PC-9 (cell line): ENCODE data around the gene C11orf21. TPM values are rescaled to one million over a fixed set of nuclear protein-coding genes. Genes with fewer than 3 reads are reported as not detected.

ENCODE experiments used
- BruUV-seq: library from RNA; stranded (reverse); fragments of 400-500 nt; replicated peaks from 2 replicates; lab custom pipeline; 2021; lab: Mats Ljungman, UMichigan
- CTCF ChIA-PET: fragments of 300-600 bp; sonication (Branson Sonifier 250); formaldehyde crosslinking; loops from one replicate; lab custom pipeline; 2022; ENCODE audit warnings: antibody characterized with exemption; lab: Charles Lee
- POLR2A ChIA-PET: fragments of 300-600 bp; sonication (Branson Sonifier 250); formaldehyde crosslinking; loops from one replicate; lab custom pipeline; 2022; ENCODE audit warnings: antibody characterized with exemption; ENCODE audit not compliant: unreplicated experiment; lab: Charles Lee
- DNase-seq, 2 experiments: peaks; one replicate each; pipeline versions ENCODE4 v3.0.0 to v3.0.0-alpha.2; 2015 to 2022; ENCODE audit warnings: mixed read lengths in 1 of 2
- H2AFZ ChIP-seq: fragments of 200-600 bp; sonication (generic); 2 replicates; pipeline ENCODE4 v1.8.1; 2017; ENCODE audit warnings: antibody characterized with exemption
- H3F3A ChIP-seq: fragments of 200-600 bp; sonication (generic); 2 replicates; pipeline ENCODE4 v1.8.1; 2017; ENCODE audit warnings: antibody characterized with exemption, mild to moderate bottlenecking, low read depth; ENCODE audit not compliant: insufficient read depth
- H3K27ac ChIP-seq: fragments of 200-600 bp; sonication (generic); 2 replicates; pipeline ENCODE4 v1.6.1; 2016; ENCODE audit warnings: mixed run types
- H3K27me3 ChIP-seq: fragments of 200-600 bp; sonication (generic); 2 replicates; pipeline ENCODE4 v1.6.1; 2016; ENCODE audit warnings: low read depth, mixed run types; ENCODE audit not compliant: insufficient read depth
- H3K36me3 ChIP-seq: fragments of 200-600 bp; sonication (generic); 2 replicates; pipeline ENCODE4 v1.6.1; 2016; ENCODE audit warnings: low read depth, mixed run types
- H3K4me1 ChIP-seq: fragments of 200-600 bp; sonication (generic); replicated peaks from 2 replicates; pipeline ENCODE4 v1.6.1; 2016; ENCODE audit warnings: mixed run types; ENCODE audit not compliant: insufficient read depth
- H3K4me2 ChIP-seq: fragments of 200-600 bp; sonication (generic); 2 replicates; pipeline ENCODE4 v1.6.1; 2017; ENCODE audit warnings: mixed run types
- H3K4me3 ChIP-seq: fragments of 200-600 bp; sonication (generic); 2 replicates; pipeline ENCODE4 v1.6.1; 2016; ENCODE audit warnings: mixed run types
- H3K79me2 ChIP-seq: fragments of 200-600 bp; sonication (generic); 2 replicates; pipeline ENCODE4 v1.6.1; 2017; ENCODE audit warnings: low read depth, mixed run types
- H3K9me2 ChIP-seq: fragments of 200-600 bp; sonication (generic); 2 replicates; pipeline ENCODE4 v1.8.1; 2017; ENCODE audit warnings: mild to moderate bottlenecking; ENCODE audit not compliant: insufficient read depth
- H3K9me3 ChIP-seq: fragments of 200-600 bp; sonication (generic); 2 replicates; pipeline ENCODE4 v1.8.1; 2016; ENCODE audit warnings: low read depth; ENCODE audit not compliant: insufficient read depth
- H4K20me1 ChIP-seq: fragments of 200-600 bp; sonication (generic); 2 replicates; pipeline ENCODE4 v1.8.1; 2017; ENCODE audit not compliant: insufficient read depth
- EZH2 ChIP-seq: fragments of 200-600 bp; sonication (generic); IDR thresholded peaks from 2 replicates; pipeline ENCODE4 v1.8.0; 2017; ENCODE audit warnings: antibody characterized with exemption, low read depth
- intact Hi-C: fragments of 100-400 bp; cut with micrococcal nuclease; formaldehyde crosslinking; loops from one replicate; pipeline ENCODE4 v1.10.0; 2022; ENCODE audit not compliant: unreplicated experiment
- total RNA-seq: library from RNA; stranded (reverse); gene quantifications from 2 replicates; pipeline ENCODE4 v1.2.3, GENCODE V29; 2021
- TF ChIP-seq, protein P1 (sequence below): fragments of 200-600 bp; sonication (generic); conservative IDR thresholded peaks from 2 replicates; pipeline ENCODE4 v1.6.1; 2017; ENCODE audit warnings: mixed run types, antibody characterized with exemption, mild to moderate bottlenecking, moderate library complexity

C11orf21 gene
- total RNA-seq, 1 experiment from 2014 or later: not detected

GRCh38 chr11:2318707-2319106 is 17.0 kb upstream of the C11orf21 start:
- DNase-seq: no peak
- H3K4me2 ChIP-seq: no peak overlapping the region
- no TSS peak for BruUV-seq
- no peaks in the 10 kb centered on the region for H3K4me1 ChIP-seq
- no peaks in the 10 kb centered on the region for H3K79me2 ChIP-seq
- ChIA-PET POLR2A (no interaction called here), CTCF (no interaction called here)
- no peaks in the 10 kb centered on the region for H3F3A ChIP-seq
- no peaks in the 10 kb centered on the region for H3K9me3 ChIP-seq
- H3K4me3 ChIP-seq: no peak overlapping the region
- H4K20me1 ChIP-seq: no peaks in the 10 kb centered on the region
- no peak for TF ChIP-seq EZH2
- TF ChIP-seq, protein P1, sequence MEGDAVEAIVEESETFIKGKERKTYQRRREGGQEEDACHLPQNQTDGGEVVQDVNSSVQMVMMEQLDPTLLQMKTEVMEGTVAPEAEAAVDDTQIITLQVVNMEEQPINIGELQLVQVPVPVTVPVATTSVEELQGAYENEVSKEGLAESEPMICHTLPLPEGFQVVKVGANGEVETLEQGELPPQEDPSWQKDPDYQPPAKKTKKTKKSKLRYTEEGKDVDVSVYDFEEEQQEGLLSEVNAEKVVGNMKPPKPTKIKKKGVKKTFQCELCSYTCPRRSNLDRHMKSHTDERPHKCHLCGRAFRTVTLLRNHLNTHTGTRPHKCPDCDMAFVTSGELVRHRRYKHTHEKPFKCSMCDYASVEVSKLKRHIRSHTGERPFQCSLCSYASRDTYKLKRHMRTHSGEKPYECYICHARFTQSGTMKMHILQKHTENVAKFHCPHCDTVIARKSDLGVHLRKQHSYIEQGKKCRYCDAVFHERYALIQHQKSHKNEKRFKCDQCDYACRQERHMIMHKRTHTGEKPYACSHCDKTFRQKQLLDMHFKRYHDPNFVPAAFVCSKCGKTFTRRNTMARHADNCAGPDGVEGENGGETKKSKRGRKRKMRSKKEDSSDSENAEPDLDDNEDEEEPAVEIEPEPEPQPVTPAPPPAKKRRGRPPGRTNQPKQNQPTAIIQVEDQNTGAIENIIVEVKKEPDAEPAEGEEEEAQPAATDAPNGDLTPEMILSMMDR: no peak
- H3K9me2 ChIP-seq: no peaks in the 10 kb centered on the region
- H3K36me3 ChIP-seq: no peaks in the 10 kb centered on the region
- no peak overlapping the region for H3K27ac ChIP-seq
- H2AFZ ChIP-seq: no peak overlapping the region
- 0 out of 2 replicates have a peak, but pooled peaks cover 5% of the 10 kb centered on the region for H3K27me3 ChIP-seq
- intact Hi-C loops: no loop called here

DNA sequence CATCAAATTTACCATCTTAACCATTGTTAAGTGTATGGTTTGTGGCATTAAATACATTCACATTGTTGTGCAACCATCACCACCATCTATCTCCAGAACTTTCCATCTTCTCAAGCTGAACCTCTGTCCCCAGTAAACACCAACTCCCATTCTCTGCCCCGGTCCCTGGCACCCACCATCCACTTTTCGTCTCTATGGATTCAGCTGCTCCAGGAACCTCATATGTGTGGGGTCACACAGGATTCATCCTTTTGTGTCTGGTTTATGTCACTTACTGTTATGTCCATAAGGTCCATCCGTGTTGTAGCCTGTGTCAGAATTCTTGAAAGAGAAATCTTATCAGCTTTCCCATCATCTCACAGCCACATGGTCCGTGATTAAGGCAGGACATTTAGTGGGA is 16.4 kb upstream of the C11orf21 start:
- H3K27me3 ChIP-seq: 0 out of 2 replicates have a peak, but pooled peaks cover 5% of the 10 kb centered on the region
- no peaks in the 10 kb centered on the region for H3K36me3 ChIP-seq
- no TSS peak for BruUV-seq
- H4K20me1 ChIP-seq: no peaks in the 10 kb centered on the region
- H3K4me2 ChIP-seq: no peak overlapping the region
- H3K9me2 ChIP-seq: no peaks in the 10 kb centered on the region
- H3K9me3 ChIP-seq: no peaks in the 10 kb centered on the region
- TF ChIP-seq EZH2: no peak
- TF ChIP-seq, protein P1: no peak
- H3K4me3 ChIP-seq: no peak overlapping the region
- no peaks in the 10 kb centered on the region for H3K4me1 ChIP-seq
- no peak overlapping the region for H2AFZ ChIP-seq
- intact Hi-C loops: no loop called here
- DNase-seq: no peak
- CTCF ChIA-PET: no interaction called here
- POLR2A ChIA-PET: no interaction called here
- H3K27ac ChIP-seq: no peak overlapping the region
- no peaks in the 10 kb centered on the region for H3K79me2 ChIP-seq
- H3F3A ChIP-seq: no peaks in the 10 kb centered on the region

GRCh38 chr11:2317354-2318050 is 15.8 kb upstream of the C11orf21 start:
- Histone ChIP-seq H4K20me1 (no peaks in the 10 kb centered on the region), H3K27ac (no peak overlapping the region), H3K36me3 (no peaks in the 10 kb centered on the region), H3K9me3 (no peaks in the 10 kb centered on the region), H3K4me1 (no peaks in the 10 kb centered on the region), H3K79me2 (no peaks in the 10 kb centered on the region), H3K27me3 (0 out of 2 replicates have a peak, but pooled peaks cover 5% of the 10 kb centered on the region), H2AFZ (no peak overlapping the region), H3K4me2 (no peak overlapping the region), H3K9me2 (no peaks in the 10 kb centered on the region), H3F3A (no peaks in the 10 kb centered on the region), H3K4me3 (no peak overlapping the region)
- TF ChIP-seq, protein P1: no peak
- no peak for TF ChIP-seq EZH2
- CTCF ChIA-PET: no interaction called here
- intact Hi-C loops: no loop called here
- DNase-seq: no peak
- no TSS peak for BruUV-seq
- POLR2A ChIA-PET: no interaction called here
